KOPT-K1 (cell line): ENCODE measurements around the gene SPEM3.
"Not testable (repeated sequence)": the region's sequence is repeated elsewhere in the genome, so short reads cannot be mapped to it uniquely, and the experiment has no call there.

Source experiments
- H3K27ac ChIP-seq: fragments of 200-600 bp; sonication (generic); 2 replicates; pipeline ENCODE4 v1.5.1; 2016; ENCODE audit warnings: antibody characterized with exemption, mild to moderate bottlenecking, low read depth, low read length; ENCODE audit not compliant: poor library complexity, severe bottlenecking
- H3K36me3 ChIP-seq: fragments of 200-600 bp; sonication (generic); 2 replicates; pipeline ENCODE4 v1.5.1; 2017; ENCODE audit warnings: antibody characterized with exemption, mild to moderate bottlenecking, low read length, moderate library complexity; ENCODE audit not compliant: insufficient read depth
- H3K9me3 ChIP-seq: fragments of 200-600 bp; sonication (generic); 2 replicates; pipeline ENCODE4 v1.5.1; 2017; ENCODE audit warnings: antibody characterized with exemption, low read length, mild to moderate bottlenecking; ENCODE audit not compliant: insufficient read depth, poor library complexity, severe bottlenecking

SPEM3 gene

GRCh38 chr17:7479213-7480088, 50.8 kb downstream of the SPEM3 start, which contains the start of gene ZBTB4:
TSS of gene ZBTB4 (minus strand) at chr17:7479631. CDS start at chr17:7466801, 12,830 bp downstream.
- Histone ChIP-seq H3K36me3 (no peaks in the 10 kb centered on the region), H3K9me3 (no peaks in the 10 kb centered on the region), H3K27ac (peak within 1 kb of the TSS; percentile 89)

- H3K9me3 ChIP-seq, result no peaks in the 10 kb centered on the region
- H3K27ac ChIP-seq, result peak overlapping the region; percentile 89
- no peaks in the 10 kb centered on the region for H3K36me3 ChIP-seq
Measured at GRCh38 chr17:7480089-7480384, 51.4 kb downstream of the SPEM3 start.

GRCh38 chr17:7481275-7481674, 52.6 kb downstream of the SPEM3 start, which contains the start of gene SLC35G6:
TSS of gene SLC35G6 (plus strand) at chr17:7481446. CDS start at chr17:7481517, 71 bp downstream.
- not testable (repeated sequence) for H3K36me3 ChIP-seq, H3K9me3 ChIP-seq
- H3K27ac ChIP-seq, result peak within 1 kb of the TSS; percentile 89

- not testable (repeated sequence) for H3K9me3 ChIP-seq
- peak overlapping the region; percentile 99 for H3K27ac ChIP-seq
Measured at GRCh38 chr17:7481842-7482741, 53.4 kb downstream of the SPEM3 start.

More at GRCh38 chr17:7481842-7482741, 53.4 kb downstream of the SPEM3 start:
- not testable (repeated sequence) for H3K36me3 ChIP-seq
